Keratinocyte (primary cell): ENCODE measurements around the gene DBR1. TPM values are rescaled to one million over a fixed set of nuclear protein-coding genes. Genes with fewer than 3 reads are reported as not detected.

Experiments used
- DNase-seq: peaks from one replicate; pipeline ENCODE4 v3.0.0-alpha.2; 2011; ENCODE audit warnings: low read depth, missing footprints, low spot score
- FAIRE-seq: peaks from 2 replicates; lab custom pipeline; 2011; peaks lifted over from hg19 to GRCh38; lab: Jason Lieb, UNC
- H2AFZ ChIP-seq: 2 replicates; pipeline ENCODE4 v1.6.0; 2012; ENCODE audit warnings: low read length, control low read depth, inconsistent platforms; ENCODE audit not compliant: control insufficient read depth
- H3K27ac ChIP-seq: 2 replicates; pipeline ENCODE4 v1.5.1; 2011; ENCODE audit warnings: low read length; ENCODE audit not compliant: control insufficient read depth, insufficient read depth
- H3K27me3 ChIP-seq: 3 replicates; pipeline ENCODE4 v1.6.0; 2011; ENCODE audit warnings: low read length; ENCODE audit not compliant: control insufficient read depth, insufficient read depth; ENCODE audit errors: extremely low read depth
- H3K36me3 ChIP-seq, 2 experiments: 2 replicates in 1 of 2; 3 replicates in 1 of 2; pipeline ENCODE4 v1.5.1; 2011; ENCODE audit warnings: low read length in 2 of 2, mild to moderate bottlenecking in 1 of 2; ENCODE audit not compliant: control insufficient read depth in 2 of 2, insufficient read depth in 2 of 2; ENCODE audit errors: extremely low read depth in 1 of 2
- H3K4me1 ChIP-seq: 3 replicates; pipeline ENCODE4 v1.5.1; 2011; ENCODE audit warnings: low read length; ENCODE audit not compliant: control insufficient read depth, insufficient read depth; ENCODE audit errors: extremely low read depth
- H3K4me2 ChIP-seq: 3 replicates; pipeline ENCODE4 v1.6.0; 2011; ENCODE audit warnings: low read depth, low read length; ENCODE audit not compliant: control insufficient read depth, insufficient read depth; ENCODE audit errors: extremely low read depth
- H3K4me3 ChIP-seq, 3 experiments: fragments of 200-600 bp in 1 of 3; sonication (generic) in 1 of 3; 2 replicates in 2 of 3; 3 replicates in 1 of 3; pipeline ENCODE4 v1.5.1; 2011 to 2016; ENCODE audit warnings: low read length in 3 of 3, mild to moderate bottlenecking in 3 of 3, control low read depth in 2 of 3, inconsistent platforms in 1 of 3, low read depth in 1 of 3, mixed read lengths in 1 of 3, mixed run types in 1 of 3, moderate library complexity in 1 of 3; ENCODE audit not compliant: control insufficient read depth in 2 of 3, insufficient read depth in 2 of 3; ENCODE audit errors: extremely low read depth in 1 of 3
- H3K79me2 ChIP-seq: 2 replicates; pipeline ENCODE4 v1.6.0; 2012; ENCODE audit warnings: low read length; ENCODE audit not compliant: control insufficient read depth, insufficient read depth
- H3K9ac ChIP-seq: 3 replicates; pipeline ENCODE4 v1.6.0; 2011; ENCODE audit warnings: low read length; ENCODE audit not compliant: control insufficient read depth, insufficient read depth; ENCODE audit errors: extremely low read depth
- H3K9me1 ChIP-seq: 3 replicates; pipeline ENCODE4 v1.6.0; 2011; ENCODE audit warnings: low read length; ENCODE audit not compliant: control insufficient read depth, insufficient read depth; ENCODE audit errors: extremely low read depth
- H3K9me3 ChIP-seq: 2 replicates; pipeline ENCODE4 v1.5.1; 2012; ENCODE audit warnings: low read depth, low read length; ENCODE audit not compliant: control insufficient read depth
- H4K20me1 ChIP-seq: 3 replicates; pipeline ENCODE4 v1.6.0; 2011; ENCODE audit warnings: low read length; ENCODE audit not compliant: control insufficient read depth, insufficient read depth; ENCODE audit errors: extremely low read depth
- CTCF ChIP-seq, 3 experiments: IDR thresholded peaks in 1 of 3; conservative IDR thresholded peaks in 1 of 3; optimal IDR thresholded peaks in 1 of 3; 2 replicates in 2 of 3; 3 replicates in 1 of 3; pipeline versions ENCODE3 to v1.5.1; 2011; ENCODE audit warnings: low read length in 3 of 3, mild to moderate bottlenecking in 3 of 3, moderate library complexity in 2 of 3, control low read depth in 1 of 3, inconsistent platforms in 1 of 3; ENCODE audit not compliant: insufficient read depth in 2 of 3; ENCODE audit errors: extremely low read depth in 1 of 3
- EZH2 ChIP-seq: IDR thresholded peaks from one replicate; pipeline ENCODE4 v1.6.1; 2012; ENCODE audit warnings: inconsistent platforms, mild to moderate bottlenecking, low read length, moderate library complexity
- dilution Hi-C: fragments of 300-500 bp; cut with MboI; formaldehyde crosslinking; loops from one replicate; pipeline ENCODE4 v1.7.0; 2020; ENCODE audit warnings: low sequenced_read_pairs; ENCODE audit not compliant: extremely low pct_ligation_motif_present
- polyA plus RNA-seq, 5 experiments: library from polyadenylated mRNA; depleted of rRNA in 3 of 5; stranded (reverse) in 3 of 5; stranded (forward) in 1 of 5; unstranded in 1 of 5; fragments of >200 nt; gene quantifications; 1 replicate in 1 of 5; 2 replicates in 3 of 5; 3 replicates in 1 of 5; pipeline versions ENCODE4 v1.2.1 to v1.2.3, GENCODE V29; 2011 to 2012; ENCODE audit warnings: missing spikeins in 2 of 5, low read depth in 1 of 5, low replicate concordance in 1 of 5

Gene DBR1
- polyA plus RNA-seq, 1 donor (not counting 4 experiments of a cell fraction or from before 2014, with no cell fraction given) = 16.2 TPM

GRCh38 chr3:138188013-138188730 is 13.5 kb upstream of the DBR1 start:
- Histone ChIP-seq H3K4me1 (peaks cover 28% of the 10 kb centered on the region), H3K27ac (peak overlapping the region; percentile 95), H3K9me3 (no peaks in the 10 kb centered on the region), H3K36me3 (peaks cover 0 to 3% of the 10 kb centered on the region in 2 experiments), H3K4me2 (peak overlapping the region; percentile 97), H4K20me1 (no peaks in the 10 kb centered on the region), H2AFZ (peak overlapping the region; percentile 100), H3K79me2 (peaks cover 59% of the 10 kb centered on the region), H3K4me3 (peak overlapping the region; percentile 87 to 88 (median 87)), H3K9ac (peak overlapping the region; percentile 96), H3K9me1 (no peaks in the 10 kb centered on the region), H3K27me3 (no peaks in the 10 kb centered on the region)
- DNase-seq (no peak), FAIRE-seq (no peak)
- TF ChIP-seq EZH2 (no peak), CTCF (optimal IDR thresholded peaks at IDR 0.05 in 1 of 3, IDR thresholded peaks at IDR 0.05 in 1 of 3, conservative IDR thresholded peaks at IDR 0.05 in 1 of 3; ENCODE audit: extremely low read depth in 1 of 3, insufficient read depth in 2 of 3, low read length in 3 of 3) (no peak)
- dilution Hi-C loops = no loop called here

DNA sequence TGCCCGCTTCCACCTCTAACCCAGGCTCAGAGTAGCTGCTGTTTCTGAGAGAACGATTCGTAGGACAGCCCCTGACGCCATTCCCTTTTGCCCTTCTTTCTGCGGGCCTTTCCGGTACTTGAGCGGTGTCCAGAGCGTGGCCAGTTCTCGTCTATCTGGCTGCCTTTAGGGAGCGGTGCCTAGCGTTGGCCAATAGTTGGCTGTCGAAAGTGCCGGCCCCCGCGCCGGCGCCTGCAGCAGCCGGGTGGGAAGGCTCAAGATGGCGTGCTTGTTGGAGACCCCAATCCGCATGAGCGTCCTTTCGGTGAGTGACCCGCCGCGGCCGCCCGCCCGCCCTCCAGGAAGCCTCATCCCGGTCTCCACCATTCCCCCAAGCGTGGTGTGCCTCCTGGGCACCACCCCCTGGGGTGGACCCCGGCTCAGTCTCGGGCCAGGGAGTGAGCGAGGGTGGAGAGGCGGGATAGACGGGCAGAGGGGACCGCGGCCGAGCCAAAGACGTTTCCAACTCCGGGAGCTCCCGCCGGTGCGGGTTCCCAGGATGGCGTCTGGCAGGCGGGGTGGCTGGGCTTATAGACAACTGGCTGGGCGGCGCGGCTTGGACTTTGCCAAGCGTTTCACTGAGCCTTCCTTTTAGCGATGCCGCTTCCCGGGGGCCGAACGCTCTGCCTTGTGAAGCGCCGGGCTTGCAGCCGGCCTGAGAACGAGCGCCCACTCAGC is 12.7 kb upstream of the DBR1 start, which contains the start of gene ARMC8:
ARMC8 (plus strand) TSS at position 6 of the 717 bp plus-strand sequence; CDS start at position 260, 254 bp downstream.
- Histone ChIP-seq H3K79me2 (peaks cover 51% of the 10 kb centered on the region), H2AFZ (peak within 1 kb of the TSS; percentile 100), H3K36me3 (peaks cover 0 to 3% of the 10 kb centered on the region in 2 experiments), H3K9ac (peak within 1 kb of the TSS; percentile 96), H3K4me1 (peaks cover 28% of the 10 kb centered on the region), H3K9me1 (no peaks in the 10 kb centered on the region), H3K4me3 (peak within 1 kb of the TSS; percentile 87 to 88 (median 87)), H4K20me1 (no peaks in the 10 kb centered on the region), H3K27me3 (no peaks in the 10 kb centered on the region), H3K4me2 (peak within 1 kb of the TSS; percentile 98), H3K27ac (peak within 1 kb of the TSS; percentile 95), H3K9me3 (no peaks in the 10 kb centered on the region)
- no peak for TF ChIP-seq EZH2
- TF ChIP-seq CTCF (optimal IDR thresholded peaks at IDR 0.05 in 1 of 3, IDR thresholded peaks at IDR 0.05 in 1 of 3, conservative IDR thresholded peaks at IDR 0.05 in 1 of 3; ENCODE audit: extremely low read depth in 1 of 3, insufficient read depth in 2 of 3, low read length in 3 of 3) = no peak
- DNase-seq = no peak
- dilution Hi-C loops = no loop called here
- no peak for FAIRE-seq
